Superior temporal gyrus (tissue), 1 donor: ENCODE data around the gene FAH.

ENCODE experiments used
- DNase-seq: peaks from one replicate; pipeline ENCODE4 v3.0.0-alpha.2; 2016; ENCODE audit errors: extremely low spot score

Gene FAH

GRCh38 chr15:80199869-80200268 is 47.1 kb downstream of the FAH start:
- DNase-seq, result no peak

GRCh38 chr15:80201256-80202015 is 48.6 kb downstream of the FAH start:
- no peak for DNase-seq

- DNase-seq, result no peak
Measured at GRCh38 chr15:80202016-80202315, 49.2 kb downstream of the FAH start.

DNA sequence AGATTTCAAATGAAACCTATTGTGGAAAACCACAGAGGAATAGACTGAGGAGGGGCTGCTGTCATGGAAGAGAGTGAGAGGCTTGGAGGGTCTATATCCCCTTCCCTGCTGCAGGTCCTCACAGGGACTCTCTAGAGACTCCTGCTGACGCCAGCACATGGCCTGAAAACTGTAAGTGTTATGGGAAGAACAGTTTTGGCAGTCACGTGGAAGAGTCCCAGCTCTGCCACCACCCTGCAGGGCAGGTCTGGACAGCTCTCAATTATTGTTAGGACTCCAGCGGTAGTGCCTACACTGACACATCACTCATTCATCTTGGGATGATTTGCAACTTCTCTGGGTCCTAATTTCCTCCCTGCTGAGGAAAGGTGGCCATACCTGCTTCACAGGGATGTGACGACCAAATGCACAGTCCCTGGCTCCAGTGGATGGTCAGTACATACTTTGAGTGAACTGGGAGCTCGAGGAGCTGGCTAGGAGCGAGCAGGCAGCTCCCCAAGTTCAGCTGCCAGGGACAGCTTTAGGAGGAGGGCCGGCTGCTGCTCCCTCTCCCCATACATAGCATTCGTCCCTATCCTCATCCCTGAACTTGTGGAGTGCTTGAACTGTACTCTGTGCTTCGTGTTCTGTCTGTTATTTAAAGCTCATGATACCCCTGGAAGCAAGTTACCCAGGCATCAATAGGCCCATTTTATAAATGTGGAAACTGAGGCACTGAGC is 50.0 kb downstream of the FAH start:
- DNase-seq, result no peak

- no peak for DNase-seq
Measured at GRCh38 chr15:80203361-80203885, 50.6 kb downstream of the FAH start.

DNA sequence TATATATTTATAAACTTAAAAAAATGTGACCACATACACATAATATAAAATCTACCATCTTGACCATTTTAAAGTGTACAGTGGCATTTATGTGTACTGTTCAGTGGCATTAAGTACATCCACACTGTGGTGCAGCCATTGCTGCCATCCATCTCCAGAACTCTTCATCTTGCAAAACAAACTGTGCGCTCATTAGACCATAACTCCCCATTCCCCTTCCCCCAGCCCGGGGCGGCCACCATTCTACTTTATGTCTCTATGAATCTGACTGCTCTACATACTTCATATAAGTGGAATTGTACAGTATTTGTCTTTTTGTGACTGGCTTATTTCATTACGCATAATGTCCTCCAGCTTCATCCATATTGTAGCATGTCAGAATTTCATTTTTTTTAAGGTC is 51.4 kb downstream of the FAH start:
- no peak for DNase-seq

DNA sequence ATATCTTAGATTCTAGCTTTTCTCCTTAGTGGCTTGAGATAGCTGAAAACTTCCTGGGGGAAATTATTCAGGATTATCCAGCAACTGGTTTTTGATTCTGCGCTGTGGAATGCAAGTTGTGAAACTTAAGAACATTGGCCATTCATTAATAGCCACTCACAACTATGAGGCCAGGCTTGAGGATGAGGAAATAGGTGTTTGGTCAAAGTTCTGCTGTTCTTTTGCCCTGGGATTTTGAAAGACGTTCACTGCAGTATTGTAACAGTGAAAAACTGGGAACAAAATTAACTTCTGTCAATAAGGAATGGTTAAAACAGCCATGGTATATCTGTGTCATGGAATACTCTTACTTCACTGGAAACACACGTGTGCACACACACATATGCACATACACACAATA is 55.1 kb downstream of the FAH start:
- DNase-seq, result no peak

GRCh38 chr15:80208758-80209734 is 56.2 kb downstream of the FAH start:
- no peak for DNase-seq

DNA sequence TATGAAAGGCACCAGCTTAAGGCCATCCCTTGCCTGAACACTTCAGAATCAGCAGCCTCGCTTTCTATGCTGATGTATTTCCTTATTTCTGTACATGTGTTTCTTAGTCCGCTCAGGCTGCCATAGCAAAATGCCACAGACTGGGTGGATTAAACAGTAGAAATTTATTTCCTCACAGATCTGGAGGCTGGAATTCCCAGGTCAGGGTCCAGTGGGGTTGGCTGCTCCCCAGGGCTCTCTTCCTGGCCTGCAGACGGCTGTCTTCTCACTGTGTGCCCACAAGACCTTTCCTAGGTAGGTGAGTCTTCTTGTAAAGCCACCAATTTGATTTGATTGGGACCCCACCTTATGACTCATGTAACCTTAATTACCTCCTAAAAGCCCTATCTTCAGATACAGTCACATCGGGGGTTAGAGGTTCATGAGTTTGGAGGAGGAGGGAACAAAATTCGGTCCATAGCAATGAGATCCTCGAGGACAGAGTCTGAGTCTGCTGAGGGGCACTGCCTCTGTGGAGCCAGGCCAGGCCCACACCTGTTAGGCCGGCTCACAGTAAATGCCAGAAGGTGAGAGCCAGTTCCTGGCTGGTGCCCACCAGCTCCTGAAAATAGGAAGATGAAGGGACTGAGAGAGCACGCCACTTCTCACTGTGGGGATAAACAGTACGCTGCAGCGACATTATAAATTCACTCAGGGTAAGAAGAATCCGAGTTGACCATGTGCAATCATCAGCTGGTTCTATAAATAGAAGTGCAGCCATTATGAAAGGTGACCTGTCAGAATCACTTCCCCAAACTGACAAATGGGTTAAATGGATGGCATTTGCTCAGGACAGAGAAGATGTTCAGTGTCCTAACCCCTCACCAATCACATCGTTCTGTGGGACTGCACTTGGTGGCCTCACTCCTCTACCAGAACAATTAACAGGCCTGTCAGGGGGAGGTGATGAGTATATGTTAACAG is 58.1 kb downstream of the FAH start:
- no peak for DNase-seq

DNA sequence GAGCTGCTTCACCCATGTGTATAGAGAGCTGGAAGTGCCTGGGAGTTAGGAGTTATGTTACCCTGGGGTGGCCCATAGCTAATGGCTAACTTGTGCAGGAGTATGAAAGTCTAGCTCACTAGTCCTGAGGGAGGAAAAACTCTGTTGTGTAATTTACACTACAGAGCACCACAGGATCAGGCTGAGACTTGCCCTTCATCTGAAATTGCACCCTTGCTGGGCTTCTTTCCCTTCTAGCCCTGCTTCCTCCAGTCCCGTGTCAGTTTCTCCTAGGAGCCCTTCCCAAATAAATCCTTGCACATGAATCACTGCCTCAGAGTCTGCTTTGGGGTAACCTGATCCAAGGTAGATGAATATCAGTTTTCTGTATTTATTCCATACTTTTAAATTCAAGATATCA is 59.2 kb downstream of the FAH start:
- DNase-seq, result no peak

DNA sequence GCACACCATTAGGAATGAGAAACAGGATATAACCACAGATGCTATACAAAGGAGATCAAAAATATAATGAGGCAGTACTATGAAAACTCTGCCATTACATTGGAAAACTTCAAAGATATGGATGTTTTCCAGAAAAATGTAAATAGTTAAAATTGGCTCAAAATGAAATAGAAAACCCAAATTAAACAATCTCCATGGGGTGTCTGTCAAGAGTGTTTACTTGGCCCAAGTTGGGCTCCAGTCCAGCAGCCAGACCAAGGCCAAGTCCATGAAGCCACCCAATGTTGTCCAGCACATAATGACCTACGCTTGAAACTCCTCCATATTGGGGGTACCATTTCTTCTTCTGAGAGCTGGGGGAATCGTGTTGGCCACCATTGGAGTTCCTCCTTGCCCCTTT is 62.1 kb downstream of the FAH start:
- no peak for DNase-seq

DNA sequence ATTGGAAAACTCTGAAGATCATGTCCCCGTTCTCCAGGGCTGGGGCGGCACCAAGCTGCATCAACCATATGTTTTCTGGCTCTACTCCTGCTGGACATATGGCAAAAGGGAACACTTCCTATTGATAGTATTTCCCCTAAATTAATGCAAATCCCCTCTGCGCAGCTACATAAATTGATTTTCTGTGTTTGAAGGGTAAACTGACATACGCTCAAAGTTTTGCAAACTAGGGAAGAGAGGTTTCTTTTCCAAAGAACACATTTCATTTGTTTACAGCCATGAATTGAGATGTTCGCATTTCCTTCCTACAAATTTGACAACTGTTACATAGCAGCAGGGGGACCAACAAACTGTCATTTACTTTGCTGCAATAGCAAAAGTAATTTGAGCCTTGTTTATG is 63.3 kb downstream of the FAH start:
- no peak for DNase-seq

GRCh38 chr15:80216911-80217310 is 64.1 kb downstream of the FAH start:
- no peak for DNase-seq

DNA sequence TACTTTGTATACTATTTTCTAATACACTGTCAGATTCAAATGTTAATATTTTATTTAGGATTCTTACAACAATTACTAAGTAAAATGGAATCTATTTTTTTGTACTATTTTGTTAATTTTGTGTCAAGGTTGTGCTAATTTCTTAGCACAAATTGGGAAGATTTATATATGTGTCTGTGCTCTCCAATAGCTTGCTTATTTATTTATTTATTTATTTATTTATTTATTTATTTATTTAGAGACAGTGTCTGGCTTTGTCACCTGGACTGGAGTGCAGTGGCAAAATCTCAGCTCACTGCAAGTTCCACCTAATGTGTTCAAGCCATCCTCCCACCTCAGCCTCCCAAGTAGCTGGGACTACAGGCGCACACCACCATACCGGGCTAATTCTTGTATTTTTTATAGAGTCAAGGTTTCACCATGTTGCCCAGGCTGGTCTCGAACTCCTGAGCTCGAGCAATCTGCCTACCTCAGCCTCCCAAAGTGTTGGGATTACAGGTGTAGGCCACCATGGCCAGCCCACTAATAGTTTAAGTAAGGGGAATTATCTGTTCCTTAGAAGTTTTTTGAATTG is 64.6 kb downstream of the FAH start:
- DNase-seq, result no peak

DNA sequence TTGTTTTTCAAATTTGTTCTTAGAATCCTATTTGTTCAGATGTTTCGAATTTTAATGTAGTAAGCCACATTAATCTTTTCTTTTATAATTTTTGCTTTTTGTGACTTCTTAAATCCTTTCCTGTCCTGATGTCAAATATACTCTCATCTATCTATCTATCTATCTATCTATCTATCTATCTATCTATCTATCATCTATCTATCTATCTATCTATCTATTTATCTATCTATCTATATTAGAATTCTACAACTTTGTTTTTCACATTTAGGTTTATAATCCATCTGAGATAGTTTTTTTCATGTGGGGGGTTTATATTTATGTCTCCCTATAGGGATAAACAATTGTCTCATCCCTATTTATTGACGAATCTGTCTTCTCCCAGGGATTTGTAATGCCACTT is 67.2 kb downstream of the FAH start:
- no peak for DNase-seq

DNA sequence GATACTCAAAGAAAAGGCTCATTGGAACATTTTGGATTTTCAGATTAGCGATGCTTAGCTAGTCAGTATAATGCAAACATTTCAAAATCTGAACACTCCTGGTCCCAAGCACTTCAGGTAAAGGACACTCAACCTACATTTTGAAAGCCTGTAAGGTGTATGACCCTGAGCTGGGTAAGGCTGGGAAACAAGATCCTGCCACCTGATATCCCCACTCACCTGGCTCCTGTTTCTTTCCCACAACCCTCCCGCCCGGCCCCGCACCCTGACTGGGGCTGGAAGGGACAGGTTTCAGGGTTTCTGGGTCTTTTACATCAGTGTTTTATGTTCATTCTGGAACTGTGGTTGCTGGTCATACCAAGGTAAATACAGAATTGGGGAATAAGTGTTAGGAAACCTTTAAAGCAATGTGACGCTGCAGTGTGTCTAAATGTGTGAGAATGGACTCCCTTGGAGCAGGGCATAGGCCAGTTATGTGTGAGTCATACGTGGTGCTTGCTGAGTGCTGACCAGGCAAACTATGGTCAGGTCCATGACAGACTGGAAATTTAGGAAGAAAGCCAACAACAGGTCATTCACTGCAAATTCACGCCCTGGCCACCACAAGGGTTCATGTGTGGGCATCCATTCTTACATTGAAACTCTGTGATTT is 76.3 kb downstream of the FAH start:
- DNase-seq, result no peak

DNA sequence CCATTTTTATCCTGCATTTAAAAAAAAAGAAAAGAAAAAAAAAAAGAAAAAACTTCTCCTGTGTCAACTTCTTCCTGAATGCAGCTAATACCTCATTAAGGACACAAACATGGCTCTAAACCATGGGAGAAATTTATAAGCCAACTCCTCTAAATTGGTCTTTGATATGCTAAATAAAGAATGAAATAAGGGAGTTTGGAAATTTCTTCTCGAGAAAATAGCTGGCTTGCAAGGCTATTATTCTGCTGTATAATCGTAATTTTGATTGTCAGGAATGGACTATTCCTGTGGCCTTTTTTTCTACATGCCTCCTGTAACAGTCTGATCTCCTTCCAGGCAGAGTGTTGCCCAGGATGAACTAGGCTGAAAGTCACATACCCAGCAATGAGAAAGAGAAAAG is 78.6 kb downstream of the FAH start:
- DNase-seq, result no peak

- no peak for DNase-seq
Measured at GRCh38 chr15:80233581-80233980, 80.8 kb downstream of the FAH start.

GRCh38 chr15:80234883-80235282 is 82.1 kb downstream of the FAH start:
- no peak for DNase-seq
